ENCODE data around the gene GALNT16. TPM values are rescaled to one million over a fixed set of nuclear protein-coding genes. Genes with fewer than 3 reads are reported as not detected.
A peak's percentile ranks its signal among the peaks of the same experiment; 100 is the strongest.
"Not testable (repeated sequence)": the region's sequence is repeated elsewhere in the genome, so short reads cannot be mapped to it uniquely, and the experiment has no call there.

Gene GALNT16
- polyA plus RNA-seq, 1 donor: 24.1 TPM

GRCh38 chr14:69285661-69286255 lies 25.8 kb downstream of the GALNT16 start:
- DNase-seq (ENCODE audit: low read depth): no peak

- no peak for DNase-seq (ENCODE audit: low read depth)
Measured at GRCh38 chr14:69287098-69288010, 27.4 kb downstream of the GALNT16 start.

GRCh38 chr14:69288011-69288771 lies 28.2 kb downstream of the GALNT16 start:
- DNase-seq (ENCODE audit: low read depth): no peak

GRCh38 chr14:69288956-69289705 lies 29.2 kb downstream of the GALNT16 start:
- DNase-seq (ENCODE audit: low read depth): no peak

- DNase-seq (ENCODE audit: low read depth): no peak
Measured at GRCh38 chr14:69289811-69290520, 30.0 kb downstream of the GALNT16 start.

GRCh38 chr14:69290881-69291280 lies 30.9 kb downstream of the GALNT16 start:
- not testable (repeated sequence) for DNase-seq (ENCODE audit: low read depth)

GRCh38 chr14:69291396-69291795 lies 31.4 kb downstream of the GALNT16 start:
- no peak for DNase-seq (ENCODE audit: low read depth)

GRCh38 chr14:69291891-69292561 lies 32.1 kb downstream of the GALNT16 start:
- no peak for DNase-seq (ENCODE audit: low read depth)

GRCh38 chr14:69298131-69299071 lies 38.4 kb downstream of the GALNT16 start:
- DNase-seq (ENCODE audit: low read depth): peak; percentile 44

- no peak for DNase-seq (ENCODE audit: low read depth)
Measured at GRCh38 chr14:69299286-69300035, 39.5 kb downstream of the GALNT16 start.

- DNase-seq (ENCODE audit: low read depth): no peak
Measured at GRCh38 chr14:69300601-69301221, 40.8 kb downstream of the GALNT16 start.

GRCh38 chr14:69303086-69303485 lies 43.1 kb downstream of the GALNT16 start:
- DNase-seq (ENCODE audit: low read depth): no peak

- no peak for DNase-seq (ENCODE audit: low read depth)
Measured at GRCh38 chr14:69312608-69313007, 52.6 kb downstream of the GALNT16 start.

- no peak for DNase-seq (ENCODE audit: low read depth)
Measured at GRCh38 chr14:69313176-69313575, 53.2 kb downstream of the GALNT16 start.

- DNase-seq (ENCODE audit: low read depth): no peak
Measured at GRCh38 chr14:69314327-69314726, 54.4 kb downstream of the GALNT16 start.

GRCh38 chr14:69315301-69315700 lies 55.3 kb downstream of the GALNT16 start:
- no peak for DNase-seq (ENCODE audit: low read depth)

GRCh38 chr14:69316449-69317101 lies 56.6 kb downstream of the GALNT16 start:
- DNase-seq (ENCODE audit: low read depth): no peak
